Caco-2 (cell line): ENCODE measurements around the gene TCERG1L. TPM values are rescaled to one million over a fixed set of nuclear protein-coding genes. Genes with fewer than 3 reads are reported as not detected.

Experiments used
- BruUV-seq: library from RNA; stranded (reverse); fragments of 400-500 nt; replicated peaks from 2 replicates; lab custom pipeline; 2021; lab: Mats Ljungman, UMichigan
- CTCF ChIA-PET: fragments of 300-600 bp; sonication (Branson Sonifier 250); formaldehyde crosslinking; loops from one replicate; lab custom pipeline; 2022; ENCODE audit warnings: antibody characterized with exemption; lab: Charles Lee
- POLR2A ChIA-PET: fragments of 300-600 bp; sonication (Branson Sonifier 250); formaldehyde crosslinking; loops from one replicate; lab custom pipeline; 2022; ENCODE audit warnings: antibody characterized with exemption; lab: Charles Lee
- DNase-seq, 2 experiments: peaks; one replicate each; pipeline versions ENCODE4 v3.0.0 to v3.0.0-alpha.2; 2020 to 2022
- H3K27me3 ChIP-seq: replicated peaks from 2 replicates; pipeline ENCODE4 v1.6.0; 2011; ENCODE audit warnings: low read length; ENCODE audit not compliant: control insufficient read depth, insufficient read depth
- H3K36me3 ChIP-seq: 2 replicates; pipeline ENCODE4 v1.5.1; 2011; ENCODE audit warnings: low read length; ENCODE audit not compliant: control insufficient read depth, insufficient read depth
- H3K4me1 ChIP-seq: fragments of 250-450 bp; sonication (Bioruptor Pico); 2 replicates; pipeline ENCODE4 v1.5.1; 2020; ENCODE audit warnings: mild to moderate bottlenecking
- H3K4me3 ChIP-seq: 2 replicates; pipeline ENCODE4 v1.5.1; 2011; ENCODE audit warnings: low read depth, mild to moderate bottlenecking, control low read depth, low read length
- H3K9me3 ChIP-seq: fragments of 250-450 bp; sonication (Bioruptor Pico); 2 replicates; pipeline ENCODE4 v1.5.1; 2020; ENCODE audit warnings: mild to moderate bottlenecking, moderate library complexity
- H3K27ac Mint-ChIP-seq: one replicate; pipeline ENCODE4 v1.8.0; 2022; ENCODE audit warnings: mixed read lengths; ENCODE audit not compliant: unreplicated experiment
- H3K27me3 Mint-ChIP-seq: one replicate; pipeline ENCODE4 v1.8.0; 2022; ENCODE audit warnings: mixed read lengths; ENCODE audit not compliant: insufficient read depth, unreplicated experiment
- H3K36me3 Mint-ChIP-seq: one replicate; pipeline ENCODE4 v1.8.0; 2022; ENCODE audit warnings: mild to moderate bottlenecking, mixed read lengths; ENCODE audit not compliant: insufficient read depth, unreplicated experiment
- H3K4me1 Mint-ChIP-seq: one replicate; pipeline ENCODE4 v1.8.0; 2022; ENCODE audit warnings: low read depth, mixed read lengths; ENCODE audit not compliant: unreplicated experiment
- H3K4me3 Mint-ChIP-seq: one replicate; pipeline ENCODE4 v1.8.0; 2022; ENCODE audit warnings: mild to moderate bottlenecking, moderate library complexity, mixed read lengths; ENCODE audit not compliant: unreplicated experiment
- H3K9me3 Mint-ChIP-seq: one replicate; pipeline ENCODE4 v1.8.0; 2022; ENCODE audit warnings: mixed read lengths; ENCODE audit not compliant: unreplicated experiment
- CTCF ChIP-seq, 2 experiments: fragments of 200-600 bp in 1 of 2; IDR thresholded peaks; 1 replicate in 1 of 2; 2 replicates in 1 of 2; pipeline versions ENCODE4 v1.5.1 to v1.8.0; 2011 to 2022; ENCODE audit warnings: antibody characterized with exemption in 1 of 2, control low read depth in 1 of 2, inconsistent platforms in 1 of 2, low read depth in 1 of 2, low read length in 1 of 2, mild to moderate bottlenecking in 1 of 2, moderate library complexity in 1 of 2; ENCODE audit not compliant: insufficient read depth in 1 of 2, severe bottlenecking in 1 of 2, unreplicated experiment in 1 of 2
- intact Hi-C: fragments of 100-400 bp; cut with micrococcal nuclease; formaldehyde crosslinking; loops from one replicate; pipeline ENCODE4 v1.10.0; 2022; ENCODE audit not compliant: unreplicated experiment
- total RNA-seq: library from RNA; stranded (reverse); gene quantifications from 2 replicates; pipeline ENCODE4 v1.2.3, GENCODE V29; 2022

Gene TCERG1L
- total RNA-seq, 1 experiment from 2014 or later = not detected

- no TSS peak for BruUV-seq
- intact Hi-C loops = loop anchor here (5.0 kb wide), 1 partner anchor 453 kb away; no protein-coding TSS in a partner anchor
- H3K27me3 Mint-ChIP-seq = no peaks in the 10 kb centered on the region
- DNase-seq = no peak
- Histone ChIP-seq H3K27me3 (no peaks in the 10 kb centered on the region), H3K36me3 (no peaks in the 10 kb centered on the region), H3K9me3 (peaks cover 5% of the 10 kb centered on the region; the same call in 1 of the 2 replicates), H3K4me3 (no peak overlapping the region), H3K4me1 (no peaks in the 10 kb centered on the region)
- no peak overlapping the region for H3K4me3 Mint-ChIP-seq
- POLR2A ChIA-PET = no interaction called here
- CTCF ChIA-PET = no interaction called here
- H3K4me1 Mint-ChIP-seq = no peaks in the 10 kb centered on the region
- TF ChIP-seq CTCF (IDR thresholded peaks at IDR 0.05; ENCODE audit: insufficient read depth in 1 of 2, low read depth in 1 of 2, low read length in 1 of 2, severe bottlenecking in 1 of 2, unreplicated experiment in 1 of 2) = no peak
- no peak overlapping the region for H3K27ac Mint-ChIP-seq
- no peaks in the 10 kb centered on the region for H3K36me3 Mint-ChIP-seq
- H3K9me3 Mint-ChIP-seq = peaks cover 36% of the 10 kb centered on the region
Measured at GRCh38 chr10:131300508-131300907, 11.0 kb downstream of the TCERG1L start.

- TF ChIP-seq CTCF (IDR thresholded peaks at IDR 0.05; ENCODE audit: insufficient read depth in 1 of 2, low read depth in 1 of 2, low read length in 1 of 2, severe bottlenecking in 1 of 2, unreplicated experiment in 1 of 2) = no peak
- peaks cover 18% of the 10 kb centered on the region for H3K9me3 Mint-ChIP-seq
- ChIA-PET POLR2A (no interaction called here), CTCF (no interaction called here)
- intact Hi-C loops = no loop called here
- H3K27ac Mint-ChIP-seq = no peak overlapping the region
- Histone ChIP-seq H3K36me3 (no peaks in the 10 kb centered on the region), H3K4me3 (no peak overlapping the region), H3K9me3 (no peaks in the 10 kb centered on the region), H3K27me3 (no peaks in the 10 kb centered on the region), H3K4me1 (no peaks in the 10 kb centered on the region)
- no peaks in the 10 kb centered on the region for H3K27me3 Mint-ChIP-seq
- no peak for DNase-seq
- H3K36me3 Mint-ChIP-seq = no peaks in the 10 kb centered on the region
- no peaks in the 10 kb centered on the region for H3K4me1 Mint-ChIP-seq
- H3K4me3 Mint-ChIP-seq = no peak overlapping the region
- no TSS peak for BruUV-seq
Measured at GRCh38 chr10:131290781-131291180, 20.7 kb downstream of the TCERG1L start.

- intact Hi-C loops = no loop called here
- Mint-ChIP-seq H3K4me3 (no peak overlapping the region), H3K27ac (no peak overlapping the region), H3K36me3 (no peaks in the 10 kb centered on the region), H3K9me3 (peaks cover 6% of the 10 kb centered on the region), H3K4me1 (no peaks in the 10 kb centered on the region), H3K27me3 (no peaks in the 10 kb centered on the region)
- Histone ChIP-seq H3K27me3 (no peaks in the 10 kb centered on the region), H3K4me3 (no peak overlapping the region), H3K9me3 (no peaks in the 10 kb centered on the region), H3K4me1 (no peaks in the 10 kb centered on the region), H3K36me3 (no peaks in the 10 kb centered on the region)
- no TSS peak for BruUV-seq
- CTCF ChIA-PET = no interaction called here
- DNase-seq = no peak
- POLR2A ChIA-PET = no interaction called here
- no peak for TF ChIP-seq CTCF (IDR thresholded peaks at IDR 0.05; ENCODE audit: insufficient read depth in 1 of 2, low read depth in 1 of 2, low read length in 1 of 2, severe bottlenecking in 1 of 2, unreplicated experiment in 1 of 2)
Measured at GRCh38 chr10:131288648-131289047, 22.9 kb downstream of the TCERG1L start.
